Fibroblast of lung (primary cell): Measurements from ENCODE around the gene KIAA0753.

Experiments
- CTCF ChIP-seq, 2 donors: IDR thresholded peaks in 1 of 2; conservative IDR thresholded peaks in 1 of 2; 1 replicate in 1 of 2; 2 replicates in 1 of 2; pipeline ENCODE4 v1.5.1; 2011 to 2012; ENCODE audit warnings: low read length in 2 of 2, control low read depth in 1 of 2, inconsistent platforms in 1 of 2, low read depth in 1 of 2, mild to moderate bottlenecking in 1 of 2
- EZH2 ChIP-seq: IDR thresholded peaks from 2 replicates; pipeline ENCODE4 v1.5.1; 2012; ENCODE audit warnings: low read length, control low read depth, mild to moderate bottlenecking; ENCODE audit errors: missing control alignments

- TF ChIP-seq CTCF (conservative IDR thresholded peaks at IDR 0.05 in 1 of 2, IDR thresholded peaks at IDR 0.05 in 1 of 2; ENCODE audit: low read depth in 1 of 2, low read length in 2 of 2) (no peak), EZH2 (no peak)
Observed at GRCh38 chr17:6639586-6640535, 650 bp downstream of the KIAA0753 start.
